Liver (tissue), 9 donors: Measurements from ENCODE around the gene ENG. TPM values are rescaled to one million over a fixed set of nuclear protein-coding genes. Genes with fewer than 3 reads are reported as not detected.

ENCODE experiments used
- DNase-seq: peaks from one replicate; pipeline ENCODE4 v3.0.0-alpha.2; 2017; ENCODE audit warnings: low spot score
- H3K27ac ChIP-seq, 2 donors: one replicate each; pipeline ENCODE4 v1.7.0; 2013; ENCODE audit warnings: inconsistent platforms in 2 of 2, low read length in 2 of 2, control low read depth in 1 of 2, low read depth in 1 of 2, mild to moderate bottlenecking in 1 of 2
- H3K27me3 ChIP-seq, 4 donors: one replicate each; pipeline versions ENCODE4 v1.6.1 to v1.7.0; 2013; ENCODE audit warnings: low read length in 3 of 4, inconsistent platforms in 1 of 4, mild to moderate bottlenecking in 1 of 4, moderate library complexity in 1 of 4; ENCODE audit not compliant: control insufficient read depth in 4 of 4, insufficient read depth in 4 of 4
- H3K36me3 ChIP-seq, 4 donors: one replicate each; pipeline versions ENCODE4 v1.6.1 to v1.7.0; 2013; ENCODE audit warnings: low read length in 3 of 4, mild to moderate bottlenecking in 3 of 4, low read depth in 1 of 4, moderate library complexity in 1 of 4; ENCODE audit not compliant: control insufficient read depth in 4 of 4, insufficient read depth in 3 of 4
- H3K4me1 ChIP-seq, 4 donors: one replicate each; pipeline versions ENCODE4 v1.6.1 to v1.7.0; 2013; ENCODE audit warnings: low read length in 3 of 4, mild to moderate bottlenecking in 3 of 4, moderate library complexity in 1 of 4; ENCODE audit not compliant: control insufficient read depth in 4 of 4, insufficient read depth in 4 of 4
- H3K4me3 ChIP-seq, 3 donors: one replicate each; pipeline versions ENCODE4 v1.6.1 to v1.7.0; 2013; ENCODE audit warnings: low read length in 3 of 3, control low read depth in 1 of 3, low read depth in 1 of 3, mild to moderate bottlenecking in 1 of 3
- H3K9ac ChIP-seq, 2 donors: one replicate each; pipeline ENCODE4 v1.7.0; 2013; ENCODE audit warnings: low read length in 2 of 2, mild to moderate bottlenecking in 2 of 2, moderate library complexity in 2 of 2, control low read depth in 1 of 2, low read depth in 1 of 2
- H3K9me3 ChIP-seq, 4 donors: one replicate each; pipeline versions ENCODE4 v1.6.1 to v1.7.0; 2013; ENCODE audit warnings: low read length in 3 of 4; ENCODE audit not compliant: control insufficient read depth in 4 of 4
- ATF3 ChIP-seq: IDR thresholded peaks from 2 replicates; pipeline ENCODE4 v1.6.1; 2016; ENCODE audit warnings: antibody characterized with exemption
- EGR1 ChIP-seq, 2 donors: IDR thresholded peaks; 2 replicates each; pipeline ENCODE4 v1.6.1; 2016 to 2018; ENCODE audit warnings: antibody characterized with exemption in 2 of 2, low read depth in 2 of 2
- FOXA1 ChIP-seq: IDR thresholded peaks from 2 replicates; pipeline ENCODE4 v1.6.1; 2016; ENCODE audit warnings: antibody characterized with exemption
- FOXA2 ChIP-seq: IDR thresholded peaks from 2 replicates; pipeline ENCODE4 v1.6.1; 2016; ENCODE audit warnings: antibody characterized with exemption
- GABPA ChIP-seq, 2 donors: IDR thresholded peaks in 1 of 2; conservative IDR thresholded peaks in 1 of 2; 2 replicates each; pipeline ENCODE4 v1.6.1; 2016; ENCODE audit warnings: antibody characterized with exemption in 2 of 2, mild to moderate bottlenecking in 1 of 2, moderate library complexity in 1 of 2
- HNF4A ChIP-seq, 2 donors: conservative IDR thresholded peaks; 2 replicates each; pipeline ENCODE4 v1.6.1; 2016; ENCODE audit warnings: antibody characterized with exemption in 2 of 2, mild to moderate bottlenecking in 2 of 2
- HNF4G ChIP-seq: IDR thresholded peaks from 2 replicates; pipeline ENCODE4 v1.6.1; 2016; ENCODE audit warnings: antibody characterized with exemption
- JUND ChIP-seq, 2 donors: IDR thresholded peaks; 2 replicates each; pipeline ENCODE4 v1.6.1; 2016; ENCODE audit warnings: antibody characterized with exemption in 2 of 2
- MAX ChIP-seq: IDR thresholded peaks from 2 replicates; pipeline ENCODE4 v1.6.1; 2016; ENCODE audit warnings: antibody characterized with exemption
- NR2F2 ChIP-seq: IDR thresholded peaks from 2 replicates; pipeline ENCODE4 v1.6.1; 2016; ENCODE audit warnings: antibody characterized with exemption
- RAD21 ChIP-seq, 2 donors: IDR thresholded peaks; 2 replicates each; pipeline ENCODE4 v1.6.1; 2016; ENCODE audit warnings: antibody characterized with exemption in 2 of 2, mild to moderate bottlenecking in 2 of 2
- RXRA ChIP-seq, 2 donors: IDR thresholded peaks; 2 replicates each; pipeline ENCODE4 v1.6.1; 2017 to 2018; ENCODE audit warnings: antibody characterized with exemption in 2 of 2, mild to moderate bottlenecking in 1 of 2
- SP1 ChIP-seq: IDR thresholded peaks from 2 replicates; pipeline ENCODE4 v1.6.1; 2018; ENCODE audit warnings: antibody characterized with exemption, mild to moderate bottlenecking
- TAF1 ChIP-seq: conservative IDR thresholded peaks from 2 replicates; pipeline ENCODE4 v1.6.1; 2016; ENCODE audit warnings: antibody characterized with exemption, mild to moderate bottlenecking
- YY1 ChIP-seq: IDR thresholded peaks from 2 replicates; pipeline ENCODE4 v1.6.1; 2016; ENCODE audit warnings: antibody characterized with exemption, mild to moderate bottlenecking
- ZBTB33 ChIP-seq: IDR thresholded peaks from 2 replicates; pipeline ENCODE4 v1.6.1; 2016; ENCODE audit warnings: antibody characterized with exemption
- WGBS: extraction: QIAGEN DNeasy Blood & Tissue Kit; methylation state at CpG from one replicate; pipeline ENCODE4 v1.1.7; 2013; 5-methylcytosine and 5-hydroxymethylcytosine counted together
- polyA plus RNA-seq, 2 donors: library from polyadenylated mRNA; stranded (reverse) in 1 of 2; unstranded in 1 of 2; fragments of 200-250 nt in 1 of 2; fragments of >200 nt in 1 of 2; fragmentation: Nextera tagmentation in 1 of 2; extraction: Ambion mirVana in 1 of 2; gene quantifications; one replicate each; pipeline versions ENCODE4 v1.2.1 to v1.2.3, GENCODE V29; 2013 to 2015
- total RNA-seq, 2 donors: library from RNA; depleted of rRNA; stranded (reverse); fragments of >200 nt; gene quantifications; one replicate each; pipeline ENCODE4 v1.2.3, GENCODE V29; 2014
- donor health status: healthy.
- donor health status: healthy.
- donor health status: healthy.
- donor health status: healthy.
- donor health status: healthy.

ENG gene
- total and polyA plus RNA-seq, 4 donors, result 12.8 to 91.3 (median 24.2) TPM

GRCh38 chr9:127860779-127861178 lies 6.3 kb upstream of the ENG start:
- Histone ChIP-seq H3K36me3 (no peaks in the 10 kb centered on the region), H3K9ac (no peak overlapping the region), H3K4me1 (peaks cover 0 to 18% (median 1%) of the 10 kb centered on the region in 4 donors), H3K27me3 (no peaks in the 10 kb centered on the region), H3K27ac (no peak overlapping the region), H3K4me3 (no peak overlapping the region), H3K9me3 (no peaks in the 10 kb centered on the region)
- DNase-seq, result no peak
- TF ChIP-seq TAF1, result no peak
- TF ChIP-seq RXRA (IDR thresholded peaks at IDR 0.05), result no peak
- no peak for TF ChIP-seq YY1
- no peak for TF ChIP-seq FOXA2
- WGBS, result 95% methylated on average over 11 of the region's 11 CpGs

- no peak for DNase-seq
- H3K9me3 ChIP-seq, result no peaks in the 10 kb centered on the region
- H3K27me3 ChIP-seq, result no peaks in the 10 kb centered on the region
- no peak for TF ChIP-seq FOXA2
- no peak for TF ChIP-seq MAX
- no peak for TF ChIP-seq ZBTB33
- TF ChIP-seq GABPA (IDR thresholded peaks at IDR 0.05 in 1 of 2, conservative IDR thresholded peaks at IDR 0.05 in 1 of 2), result no peak
- no peak for TF ChIP-seq FOXA1
- TF ChIP-seq ATF3, result no peak
- TF ChIP-seq SP1, result peak; percentile 38
- peak in 1 of 2 donors; percentile 10 for TF ChIP-seq RAD21 (IDR thresholded peaks at IDR 0.05)
- peak; percentile 97 for TF ChIP-seq NR2F2
- WGBS, result 82% methylated on average over 8 of the region's 8 CpGs
- H3K9ac ChIP-seq, result no peak overlapping the region
- H3K27ac ChIP-seq, result no peak overlapping the region
- H3K4me1 ChIP-seq, result peaks cover 0 to 18% (median 1%) of the 10 kb centered on the region in 4 donors
- no peak overlapping the region for H3K4me3 ChIP-seq
- H3K36me3 ChIP-seq, result no peaks in the 10 kb centered on the region
Observed at GRCh38 chr9:127860260-127860659, 5.8 kb upstream of the ENG start.

GRCh38 chr9:127858041-127858512 lies 3.6 kb upstream of the ENG start:
- TF ChIP-seq JUND (IDR thresholded peaks at IDR 0.05) (no peak), SP1 (no peak), FOXA2 (no peak), TAF1 (no peak), HNF4A (conservative IDR thresholded peaks at IDR 0.05) (no peak), HNF4G (no peak), EGR1 (IDR thresholded peaks at IDR 0.05; ENCODE audit: low read depth in 2 of 2) (no peak), ZBTB33 (no peak), YY1 (no peak), FOXA1 (no peak), RAD21 (IDR thresholded peaks at IDR 0.05) (peak in 1 of 2 donors; percentile 9), GABPA (IDR thresholded peaks at IDR 0.05 in 1 of 2, conservative IDR thresholded peaks at IDR 0.05 in 1 of 2) (no peak), NR2F2 (peak; percentile 49), RXRA (IDR thresholded peaks at IDR 0.05) (no peak), MAX (no peak)
- H3K9ac ChIP-seq, result no peak overlapping the region
- H3K4me1 ChIP-seq, result peaks cover 0 to 18% (median 1%) of the 10 kb centered on the region in 4 donors
- H3K9me3 ChIP-seq, result no peaks in the 10 kb centered on the region
- H3K27me3 ChIP-seq, result no peaks in the 10 kb centered on the region
- WGBS, result 60% methylated on average over 12 of the region's 12 CpGs
- no peak for DNase-seq
- H3K4me3 ChIP-seq, result no peak overlapping the region
- peak overlapping the region; percentile 14 to 22 for H3K27ac ChIP-seq
- H3K36me3 ChIP-seq, result no peaks in the 10 kb centered on the region
